Embryonic facial prominence (tissue), 1 donor: ENCODE data around the gene OR51S1.
"Not testable (repeated sequence)": the region's sequence is repeated elsewhere in the genome, so short reads cannot be mapped to it uniquely, and the experiment has no call there.

Experiments
- DNase-seq: peaks from one replicate; pipeline ENCODE4 v3.0.0-alpha.2; 2016; ENCODE audit errors: extremely low spot score

Gene OR51S1, protein sequence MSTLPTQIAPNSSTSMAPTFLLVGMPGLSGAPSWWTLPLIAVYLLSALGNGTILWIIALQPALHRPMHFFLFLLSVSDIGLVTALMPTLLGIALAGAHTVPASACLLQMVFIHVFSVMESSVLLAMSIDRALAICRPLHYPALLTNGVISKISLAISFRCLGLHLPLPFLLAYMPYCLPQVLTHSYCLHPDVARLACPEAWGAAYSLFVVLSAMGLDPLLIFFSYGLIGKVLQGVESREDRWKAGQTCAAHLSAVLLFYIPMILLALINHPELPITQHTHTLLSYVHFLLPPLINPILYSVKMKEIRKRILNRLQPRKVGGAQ

DNA sequence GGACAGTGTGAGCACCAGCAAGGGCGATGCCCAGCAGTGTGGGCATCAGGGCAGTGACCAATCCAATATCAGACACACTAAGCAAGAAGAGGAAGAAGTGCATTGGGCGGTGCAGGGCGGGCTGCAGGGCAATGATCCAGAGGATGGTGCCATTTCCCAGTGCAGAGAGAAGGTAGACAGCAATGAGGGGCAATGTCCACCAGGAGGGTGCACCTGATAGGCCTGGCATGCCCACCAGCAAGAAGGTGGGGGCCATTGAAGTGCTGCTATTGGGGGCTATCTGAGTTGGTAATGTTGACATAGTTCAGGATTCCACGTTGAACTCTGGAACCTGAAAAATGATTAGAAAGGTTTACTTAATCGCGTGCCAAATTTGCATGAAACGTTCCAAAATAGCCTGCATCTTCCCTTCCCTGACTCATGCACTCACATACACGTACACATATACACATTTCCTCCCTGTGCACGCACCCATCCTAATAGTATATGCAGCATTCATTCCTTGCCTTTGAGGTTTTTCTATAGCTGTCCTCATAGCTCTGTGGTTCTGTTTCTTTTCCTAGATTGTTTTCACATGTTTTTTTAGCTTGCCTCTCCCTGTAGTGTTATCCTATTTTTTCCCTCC lies at the start of gene OR51S1:
Gene OR51S1, minus strand, starts transcription at position 301 of the 625 bp plus-strand sequence. Its CDS starts 0 bp downstream, at position 301.
- no peak for DNase-seq

DNA sequence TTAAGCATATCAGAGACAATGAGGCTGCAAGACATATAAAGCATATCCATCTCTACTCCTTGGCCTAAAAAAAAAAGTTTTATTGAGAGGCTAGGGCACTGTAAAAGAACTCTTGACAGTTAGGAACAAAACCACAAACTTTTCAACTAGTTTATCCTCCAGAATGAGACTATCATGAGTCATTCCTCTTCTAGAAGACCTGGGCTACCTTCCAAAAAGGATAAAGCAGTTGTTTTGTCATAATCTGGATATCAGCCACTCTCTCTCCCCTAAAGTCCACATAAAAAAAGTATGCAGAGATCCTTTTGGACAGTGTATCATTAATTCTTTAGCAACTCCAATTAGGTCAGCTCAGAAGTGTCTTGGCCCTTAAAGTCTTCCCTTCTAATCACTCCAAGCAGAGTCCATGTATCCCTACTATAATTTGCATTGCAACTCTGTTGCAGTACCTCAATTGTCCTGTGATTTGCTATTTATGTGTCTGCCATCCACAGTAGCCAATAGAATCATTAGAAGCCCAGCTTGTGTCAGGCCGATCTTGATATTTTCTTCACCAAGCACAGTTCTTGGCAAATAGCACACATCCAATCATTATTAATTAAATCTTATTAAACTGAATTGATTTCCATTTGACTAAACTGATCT lies 43.1 kb upstream of the OR51S1 start:
- no peak for DNase-seq

DNA sequence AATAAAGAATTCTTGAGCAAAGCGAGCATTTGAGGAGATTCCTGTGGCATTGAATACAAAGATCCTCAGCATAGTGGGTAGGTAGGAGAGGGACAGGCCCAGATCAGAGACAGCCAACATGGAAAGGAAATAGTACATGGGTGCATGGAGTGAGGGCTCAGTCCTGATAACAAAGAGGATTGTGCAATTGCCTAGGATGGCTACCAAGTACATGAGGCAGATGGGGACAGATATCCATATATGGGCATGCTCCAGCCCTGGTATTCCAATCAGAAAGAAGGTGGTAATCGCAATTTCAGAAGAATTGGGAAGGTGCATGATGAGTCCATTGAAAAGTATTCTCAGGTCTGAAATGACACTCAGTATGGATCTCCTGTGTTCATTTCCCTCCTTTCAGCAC lies 41.3 kb upstream of the OR51S1 start:
- DNase-seq, result no peak

DNA sequence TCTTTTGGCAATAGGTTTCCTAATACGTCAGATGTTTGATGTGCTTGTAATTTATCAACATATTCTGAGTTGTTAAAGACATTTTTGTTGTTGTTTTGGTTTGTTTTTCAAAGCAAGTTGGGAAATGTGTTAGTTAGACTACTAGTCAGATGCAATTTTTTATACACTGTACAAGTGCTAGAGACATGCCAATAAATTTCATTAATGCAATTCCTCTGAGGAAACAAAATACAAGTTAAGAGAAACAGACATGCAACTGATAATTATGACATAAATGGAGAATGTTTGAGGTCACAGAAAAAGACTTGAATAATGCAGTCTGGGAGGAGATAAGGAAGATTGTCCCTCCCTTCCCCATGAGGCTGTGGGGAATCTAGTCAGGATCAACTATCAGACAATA lies 38.6 kb upstream of the OR51S1 start:
- DNase-seq, result no peak

DNA sequence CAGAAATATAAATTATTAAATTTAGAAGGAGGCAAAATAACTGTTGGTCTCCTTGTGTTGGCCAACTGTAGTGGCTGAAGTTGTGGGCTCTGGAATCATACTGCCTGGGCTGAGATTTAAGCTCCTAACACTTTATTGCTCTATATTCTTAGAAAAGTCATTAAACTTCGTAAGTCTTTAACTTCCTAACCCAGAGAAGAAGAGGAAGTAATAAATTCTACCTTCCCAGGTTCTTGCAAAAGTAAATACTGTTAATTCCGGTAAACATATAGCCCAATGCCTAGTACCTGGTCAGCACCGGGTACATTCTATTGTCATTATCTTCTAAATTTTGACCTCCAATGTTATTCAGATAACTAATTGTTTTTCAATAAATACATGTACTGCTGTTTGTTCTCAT lies 37.2 kb upstream of the OR51S1 start:
- DNase-seq, result no peak

DNA sequence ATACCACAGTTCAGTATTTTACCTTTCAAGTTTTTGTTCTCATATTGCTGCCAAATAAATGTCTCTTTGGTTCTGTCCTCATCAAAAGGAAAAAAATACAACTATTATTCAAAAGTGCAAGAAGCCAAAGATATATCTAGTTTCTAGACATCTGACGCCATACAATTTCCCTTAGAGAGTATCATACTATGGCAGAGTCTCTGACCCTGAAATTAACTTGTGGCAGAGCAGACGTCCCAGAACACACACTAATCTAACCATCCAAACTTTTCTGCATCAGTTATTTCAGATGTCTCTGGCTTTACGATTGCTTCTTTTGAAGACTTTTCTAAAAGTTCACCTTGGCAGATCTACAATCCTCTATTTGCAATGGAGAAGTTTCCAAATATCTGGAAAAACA lies 35.4 kb upstream of the OR51S1 start:
- no peak for DNase-seq

DNA sequence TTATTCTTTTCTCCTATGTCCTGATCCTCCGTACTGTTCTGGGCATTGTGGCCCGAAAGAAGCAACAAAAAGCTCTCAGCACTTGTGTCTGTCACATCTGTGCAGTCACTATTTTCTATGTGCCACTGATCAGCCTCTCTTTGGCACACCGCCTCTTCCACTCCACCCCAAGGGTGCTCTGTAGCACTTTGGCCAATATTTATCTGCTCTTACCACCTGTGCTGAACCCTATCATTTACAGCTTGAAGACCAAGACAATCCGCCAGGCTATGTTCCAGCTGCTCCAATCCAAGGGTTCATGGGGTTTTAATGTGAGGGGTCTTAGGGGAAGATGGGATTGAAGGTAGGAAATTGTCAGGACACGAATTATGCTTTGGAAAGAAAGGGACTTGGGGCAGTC lies 33.5 kb upstream of the OR51S1 start:
- DNase-seq, result no peak

DNA sequence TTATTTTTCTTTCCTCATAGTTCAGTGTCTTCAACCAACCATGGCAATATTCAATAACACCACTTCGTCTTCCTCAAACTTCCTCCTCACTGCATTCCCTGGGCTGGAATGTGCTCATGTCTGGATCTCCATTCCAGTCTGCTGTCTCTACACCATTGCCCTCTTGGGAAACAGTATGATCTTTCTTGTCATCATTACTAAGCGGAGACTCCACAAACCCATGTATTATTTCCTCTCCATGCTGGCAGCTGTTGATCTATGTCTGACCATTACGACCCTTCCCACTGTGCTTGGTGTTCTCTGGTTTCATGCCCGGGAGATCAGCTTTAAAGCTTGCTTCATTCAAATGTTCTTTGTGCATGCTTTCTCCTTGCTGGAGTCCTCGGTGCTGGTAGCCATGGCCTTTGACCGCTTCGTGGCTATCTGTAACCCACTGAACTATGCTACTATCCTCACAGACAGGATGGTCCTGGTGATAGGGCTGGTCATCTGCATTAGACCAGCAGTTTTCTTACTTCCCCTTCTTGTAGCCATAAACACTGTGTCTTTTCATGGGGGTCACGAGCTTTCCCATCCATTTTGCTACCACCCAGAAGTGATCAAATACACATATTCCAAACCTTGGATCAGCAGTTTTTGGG lies 33.0 kb upstream of the OR51S1 start, which contains the start of gene OR51T1:
Gene OR51T1, plus strand, starts transcription at position 41 of the 641 bp plus-strand sequence. Its CDS starts 0 bp downstream, at position 41.
- DNase-seq, result no peak

DNA sequence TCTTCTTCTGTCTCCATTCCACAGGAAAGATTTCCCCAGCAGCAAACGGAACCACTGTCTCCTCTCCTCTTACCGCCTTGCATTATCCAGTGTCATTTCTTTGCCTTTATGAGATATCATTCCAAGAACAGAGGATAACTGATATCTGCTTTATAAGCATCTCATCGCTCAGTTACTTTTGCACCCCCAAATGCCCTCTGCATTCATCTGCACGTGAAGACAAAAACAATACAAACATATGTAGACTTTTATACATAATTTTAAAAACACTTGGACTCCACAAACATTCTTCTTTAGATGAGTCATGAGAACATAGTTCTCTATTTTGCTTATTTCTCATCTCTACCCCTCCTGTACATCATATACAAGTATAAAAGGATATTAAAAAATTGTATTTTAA lies 32.2 kb upstream of the OR51S1 start:
- no peak for DNase-seq

DNA sequence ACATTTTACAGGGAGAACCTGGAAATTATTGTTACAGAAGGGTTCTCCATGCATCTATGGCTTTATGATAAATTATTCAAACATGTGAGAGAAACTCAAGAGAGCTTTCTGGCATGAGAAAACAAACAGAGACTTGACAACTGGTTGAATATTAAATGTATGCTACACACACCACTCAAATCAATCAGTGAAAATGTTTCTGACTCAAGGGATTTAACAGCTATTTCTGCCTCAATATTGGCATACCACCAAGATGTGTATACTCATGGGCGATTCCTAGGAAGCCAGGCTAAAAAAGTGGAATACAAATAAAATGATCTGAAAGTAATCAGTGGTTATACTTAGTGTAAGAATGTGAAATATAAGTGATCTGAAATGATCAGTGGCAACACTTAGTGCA lies 16.8 kb upstream of the OR51S1 start:
- DNase-seq, result no peak

DNA sequence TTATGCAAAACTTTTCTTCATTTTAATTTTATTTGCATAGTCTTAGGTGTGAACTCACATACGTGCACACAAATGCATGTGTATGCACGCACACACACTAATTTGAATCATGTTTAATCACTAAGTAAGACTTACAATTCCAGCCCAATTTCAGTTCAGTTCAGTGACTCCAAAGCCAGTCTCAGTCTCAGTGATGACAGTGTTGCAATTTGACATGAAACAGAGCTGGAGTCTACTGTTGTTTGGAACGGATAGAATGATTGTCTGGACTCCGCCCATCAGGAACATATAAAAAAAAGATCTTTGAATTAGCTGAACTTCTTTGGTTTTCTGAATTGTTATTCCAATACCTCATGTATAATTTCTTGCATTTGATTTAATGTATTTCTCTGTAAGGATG lies 14.9 kb upstream of the OR51S1 start:
- no peak for DNase-seq

DNA sequence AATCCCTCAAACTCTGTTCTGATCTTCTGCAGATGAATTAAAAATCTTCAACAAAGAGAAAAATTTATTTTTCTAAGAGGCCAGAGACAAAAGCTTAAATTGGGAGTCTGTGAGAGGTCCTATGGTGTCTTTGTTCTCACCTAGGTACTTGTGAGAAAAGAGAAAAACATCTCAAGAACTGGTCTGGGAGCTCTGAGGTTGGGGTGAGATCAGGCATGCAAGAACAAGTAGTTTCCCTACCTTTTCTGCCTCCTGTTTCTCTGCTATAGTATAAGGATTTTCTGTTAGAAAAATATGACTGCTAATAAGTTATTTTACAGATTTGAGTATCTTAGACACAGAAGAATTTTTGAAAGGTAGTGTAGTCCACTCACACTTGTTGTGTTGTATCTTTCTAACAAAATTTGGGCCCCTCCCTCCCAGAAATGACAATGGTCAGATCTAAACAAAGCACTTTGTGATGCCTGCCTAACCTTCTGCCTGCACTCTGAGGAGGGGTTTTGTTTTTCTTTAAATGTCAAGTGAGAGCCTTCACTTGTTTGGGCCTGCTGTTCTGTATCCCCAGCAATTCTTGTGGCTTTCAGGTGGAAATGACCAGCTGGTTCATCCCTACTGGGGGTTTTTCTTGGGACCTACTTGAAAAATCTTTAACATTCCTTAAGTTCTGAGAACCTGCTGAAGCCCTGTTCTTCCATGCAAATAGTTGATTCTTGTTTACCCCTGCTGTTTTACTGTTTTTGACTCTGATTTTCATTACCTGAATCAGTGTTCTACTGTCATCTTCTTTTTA lies 13.6 kb upstream of the OR51S1 start:
- no peak for DNase-seq

DNA sequence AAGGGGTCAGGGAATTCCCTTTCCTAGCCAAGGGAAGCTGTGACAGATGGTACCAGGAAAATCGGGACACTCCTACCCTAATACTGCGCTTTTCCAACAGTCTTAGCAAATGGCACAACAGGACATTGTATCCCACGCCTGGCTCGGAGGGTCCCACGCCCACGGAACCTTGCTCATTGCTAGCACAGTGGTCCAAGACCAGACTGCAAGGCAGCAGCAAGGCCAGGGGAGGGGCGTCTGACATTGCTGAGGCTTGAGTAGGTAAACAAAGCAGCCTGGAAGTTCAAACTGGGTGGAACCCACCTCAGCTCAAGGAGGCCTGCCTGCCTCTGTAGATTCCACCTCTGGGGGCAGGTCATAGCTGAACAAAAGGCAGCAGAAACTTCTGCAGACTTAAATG lies 5.3 kb upstream of the OR51S1 start:
- not testable (repeated sequence) for DNase-seq

DNA sequence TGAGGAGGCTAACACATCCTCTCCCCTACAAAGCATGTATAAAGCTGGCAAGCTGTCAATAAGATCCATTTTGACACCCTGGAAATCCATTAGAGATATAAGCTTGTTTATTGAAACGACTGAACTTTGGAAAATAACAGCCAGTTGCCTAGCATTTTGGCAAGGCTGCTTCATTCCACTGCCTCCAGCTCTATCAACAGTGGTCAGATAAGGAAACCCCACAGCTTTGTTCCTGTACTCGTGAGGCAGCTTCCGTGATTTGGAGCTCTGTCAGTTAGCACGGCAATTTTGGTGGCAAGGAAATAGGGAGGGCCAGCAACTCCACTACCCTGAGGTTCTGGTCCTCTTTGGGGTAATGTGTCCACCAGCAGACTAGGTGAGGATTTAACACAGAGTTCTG lies 2.0 kb upstream of the OR51S1 start:
- DNase-seq, result no peak

DNA sequence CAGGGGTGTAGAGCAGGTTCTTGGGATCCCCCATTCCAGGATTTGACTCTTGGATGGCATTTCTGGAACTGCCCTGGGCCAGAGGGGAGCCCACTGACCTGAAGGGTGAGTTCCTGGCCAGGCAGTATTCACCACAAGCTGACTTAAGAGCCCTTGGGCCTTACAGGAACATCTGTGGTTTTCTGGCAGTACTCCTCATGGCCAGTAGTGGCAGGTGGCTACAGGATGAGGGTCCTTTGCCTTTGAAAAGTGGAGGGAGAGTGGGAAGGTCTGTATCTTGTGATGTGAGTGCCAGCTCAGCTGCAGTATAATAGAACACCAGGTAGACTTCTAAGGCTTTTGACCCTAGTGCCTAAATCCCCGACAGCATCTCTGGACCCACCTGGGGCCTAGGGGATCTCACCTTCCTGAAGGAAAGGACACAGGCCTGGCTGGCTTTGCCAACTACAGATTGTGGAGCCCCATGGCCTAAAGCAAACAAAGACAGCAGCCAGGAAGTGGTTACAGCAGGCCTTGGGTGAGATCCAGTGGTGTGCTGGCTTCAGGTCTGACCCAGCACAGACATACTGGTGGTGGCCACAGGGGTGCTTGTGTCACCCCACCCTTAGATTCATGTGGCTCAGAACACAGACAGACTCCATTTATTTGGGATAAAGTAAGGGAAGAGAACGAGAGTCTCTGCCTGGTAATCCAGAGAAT lies 9.0 kb downstream of the OR51S1 start:
- no peak for DNase-seq

DNA sequence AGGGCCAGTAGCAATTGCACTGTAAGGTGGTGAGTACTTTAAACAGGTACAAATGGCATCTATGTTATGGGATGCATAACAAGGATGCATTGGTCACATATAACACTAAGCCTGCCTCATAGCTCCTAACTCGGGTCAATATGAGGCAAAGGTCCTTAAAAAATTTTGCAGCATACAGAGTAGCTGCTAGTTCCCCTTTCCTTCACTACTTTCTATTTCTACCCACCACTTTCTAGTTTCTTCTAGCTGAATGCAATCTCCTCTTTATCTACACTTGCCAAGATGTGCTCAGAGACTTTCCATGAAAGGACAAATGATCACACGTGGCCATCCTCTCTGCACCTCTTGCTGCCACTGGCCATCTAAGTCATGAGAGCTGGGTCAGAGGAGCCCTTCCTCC lies 18.1 kb downstream of the OR51S1 start:
- no peak for DNase-seq

DNA sequence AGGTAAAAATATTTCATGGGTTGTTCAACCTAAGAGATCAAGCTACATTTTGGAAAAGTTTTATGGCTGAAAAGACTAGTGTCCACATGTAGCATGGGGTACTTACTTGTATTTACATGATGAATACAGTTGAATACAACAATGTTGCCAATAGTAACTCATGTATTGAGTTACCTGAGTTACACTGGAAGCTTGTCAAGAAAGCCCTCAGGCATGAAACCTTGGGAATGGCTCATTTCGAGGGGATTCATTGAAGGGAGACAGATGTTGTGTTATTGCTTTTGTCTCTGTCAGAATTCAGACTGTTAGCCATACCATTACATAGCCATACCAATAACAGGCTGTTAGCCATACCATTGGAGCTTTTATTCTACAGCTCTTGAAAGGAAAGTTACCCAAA lies 18.7 kb downstream of the OR51S1 start:
- no peak for DNase-seq

DNA sequence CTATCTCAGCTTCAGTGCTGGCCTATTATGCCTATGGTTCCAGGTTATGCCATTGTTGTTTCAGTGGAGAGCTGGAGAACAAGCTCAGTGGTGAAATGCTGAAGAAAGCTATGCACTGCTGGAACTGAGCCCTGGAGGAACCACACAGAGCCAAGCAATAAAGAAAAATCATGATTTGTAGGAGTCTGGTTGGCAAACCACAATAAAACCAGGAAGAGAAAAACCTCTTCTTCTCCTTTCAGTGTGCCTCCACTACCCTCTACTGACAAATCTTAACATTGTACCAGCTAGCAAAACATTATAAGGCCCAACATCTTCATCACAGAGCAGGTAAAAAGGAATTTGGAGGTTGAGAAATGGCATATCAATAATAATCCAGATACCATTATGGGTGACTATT lies 22.6 kb downstream of the OR51S1 start:
- no peak for DNase-seq

DNA sequence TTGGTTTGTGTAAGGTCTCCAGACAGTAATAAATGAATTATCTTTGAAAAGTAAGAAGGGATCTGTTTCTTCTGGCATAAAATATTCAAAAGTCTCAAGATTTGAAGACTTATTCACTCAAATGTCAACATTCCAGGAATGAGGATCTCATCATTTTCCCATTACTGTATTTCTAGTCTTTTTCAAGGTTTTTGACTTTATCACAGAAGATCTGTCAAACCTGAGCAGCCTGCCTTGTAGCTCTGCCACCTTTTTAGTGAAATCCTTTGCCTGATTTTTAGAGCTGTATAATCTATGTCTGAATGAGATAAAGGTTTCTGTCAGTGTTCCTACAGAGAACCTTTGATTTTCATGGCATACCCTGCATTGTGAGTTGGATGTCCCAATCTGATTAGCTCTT lies 23.9 kb downstream of the OR51S1 start:
- no peak for DNase-seq

DNA sequence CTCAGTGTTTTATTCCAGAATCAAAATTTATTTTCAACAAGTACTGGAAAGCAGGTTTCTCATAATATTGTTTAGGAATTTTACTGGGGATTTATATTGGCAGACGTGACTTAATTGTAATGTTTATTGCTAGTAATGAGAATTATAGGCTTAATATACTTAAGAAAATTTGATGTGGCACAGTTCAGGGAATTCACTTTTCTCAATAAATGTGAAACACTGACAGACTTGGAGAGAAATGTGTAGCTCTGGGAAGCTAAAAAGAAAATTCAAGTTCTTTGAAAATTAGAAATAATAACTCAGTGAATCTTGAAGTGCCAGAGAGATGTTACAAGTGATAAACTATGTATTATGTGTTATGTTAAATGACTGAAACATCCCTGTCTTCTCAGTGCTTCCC lies 28.0 kb downstream of the OR51S1 start, which contains the start of gene OR51F2:
Gene OR51F2, plus strand, starts transcription at position 301 of the 400 bp plus-strand sequence. CDS start 101 bp downstream, outside the sequence.
- DNase-seq, result no peak

DNA sequence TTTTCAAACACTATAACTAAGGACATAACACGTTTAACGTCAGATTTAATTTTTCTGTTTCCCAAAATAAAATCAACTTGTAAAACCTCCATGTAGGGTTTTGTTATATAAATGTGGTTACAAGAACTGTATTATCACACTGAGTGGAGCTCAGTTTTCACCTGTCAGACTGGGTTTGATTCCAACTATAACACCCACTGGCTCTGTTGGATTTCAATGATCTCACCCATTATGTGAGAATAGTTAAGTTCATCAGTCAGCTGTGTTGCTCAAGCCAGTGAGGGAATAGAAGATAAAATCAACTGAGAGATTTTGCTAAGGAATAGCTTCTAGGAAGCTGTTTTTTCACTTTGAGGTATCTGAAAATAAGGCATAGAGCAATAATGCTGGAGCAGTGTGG lies 39.8 kb downstream of the OR51S1 start:
- no peak for DNase-seq
